ENCODE data around the gene MXD4.
A peak's percentile ranks its signal among the peaks of the same experiment; 100 is the strongest.

MXD4 gene, protein sequence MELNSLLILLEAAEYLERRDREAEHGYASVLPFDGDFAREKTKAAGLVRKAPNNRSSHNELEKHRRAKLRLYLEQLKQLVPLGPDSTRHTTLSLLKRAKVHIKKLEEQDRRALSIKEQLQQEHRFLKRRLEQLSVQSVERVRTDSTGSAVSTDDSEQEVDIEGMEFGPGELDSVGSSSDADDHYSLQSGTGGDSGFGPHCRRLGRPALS

DNA sequence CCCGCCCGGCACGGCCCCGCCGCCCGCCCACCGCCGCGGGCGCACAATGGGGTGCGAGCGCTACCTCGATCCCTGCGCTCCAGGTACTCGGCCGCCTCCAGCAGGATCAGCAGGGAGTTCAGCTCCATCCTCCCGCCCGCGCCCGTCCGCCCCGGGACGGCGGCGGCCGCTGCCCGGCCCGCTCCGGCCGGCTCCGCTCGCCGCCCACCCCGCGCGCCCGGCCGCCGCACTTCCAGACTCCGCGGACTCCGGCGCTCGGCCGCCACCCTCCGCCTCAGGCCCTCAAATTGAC lies at the start of gene MXD4:
MXD4 (minus strand) TSS at position 257 of the 292 bp plus-strand sequence; CDS start at position 128, 129 bp downstream.
- no peaks in the 10 kb centered on the region for H3K27me3 ChIP-seq (replicated peaks; ENCODE audit: control insufficient read depth, insufficient read depth, low read length)
- peak within 1 kb of the TSS; percentile 97 for H3K9ac ChIP-seq (ENCODE audit: low read length)
- peaks cover 4% of the 10 kb centered on the region for H3K36me3 ChIP-seq (ENCODE audit: control insufficient read depth, insufficient read depth, low read length, severe bottlenecking)
- DNase-seq (ENCODE audit: low read depth) = no peak
- H3K9me3 ChIP-seq (ENCODE audit: control insufficient read depth, low read length) = no peaks in the 10 kb centered on the region
- H3K4me1 ChIP-seq (ENCODE audit: control insufficient read depth, insufficient read depth, low read length) = peaks cover 47% of the 10 kb centered on the region
- H3K4me3 ChIP-seq (ENCODE audit: low read length) = peak within 1 kb of the TSS; percentile 88

DNA sequence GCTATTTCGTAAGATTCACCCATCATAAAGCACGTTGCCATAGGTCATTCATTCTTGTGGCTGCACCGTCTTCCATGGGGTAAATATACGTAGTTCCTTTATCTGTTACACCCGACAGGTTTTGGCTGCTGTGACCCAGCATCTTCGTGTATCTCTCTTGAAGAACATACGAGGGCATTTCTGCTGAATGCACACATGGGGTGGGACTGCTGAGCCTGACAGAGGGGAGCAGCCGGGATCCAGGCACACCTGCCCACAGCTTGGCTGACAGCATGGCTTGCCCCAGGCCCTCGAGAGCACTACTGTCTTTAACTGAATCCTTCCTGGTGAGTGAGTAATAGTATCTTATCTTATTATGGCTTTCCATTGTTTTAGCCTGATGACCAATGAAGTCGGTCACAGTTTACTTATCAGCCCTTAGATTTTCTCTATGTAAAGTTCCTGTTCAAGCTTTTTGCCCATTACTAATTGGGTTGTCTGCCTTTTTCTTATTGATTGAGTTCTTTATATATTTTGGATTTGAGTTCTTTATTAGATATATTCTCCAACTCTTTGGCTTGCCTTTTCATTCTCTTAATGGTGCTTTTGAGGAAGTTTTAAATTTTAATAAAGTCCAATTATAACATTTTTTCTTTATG lies 45.0 kb upstream of the MXD4 start:
- Histone ChIP-seq H3K27me3 (replicated peaks; ENCODE audit: control insufficient read depth, insufficient read depth, low read length) (no peaks in the 10 kb centered on the region), H3K9me3 (ENCODE audit: control insufficient read depth, low read length) (peaks cover 10% of the 10 kb centered on the region), H3K4me3 (ENCODE audit: low read length) (no peak overlapping the region), H3K9ac (ENCODE audit: low read length) (no peak overlapping the region), H3K4me1 (ENCODE audit: control insufficient read depth, insufficient read depth, low read length) (no peaks in the 10 kb centered on the region), H3K36me3 (ENCODE audit: control insufficient read depth, insufficient read depth, low read length, severe bottlenecking) (no peaks in the 10 kb centered on the region)
- no peak for DNase-seq (ENCODE audit: low read depth)

DNA sequence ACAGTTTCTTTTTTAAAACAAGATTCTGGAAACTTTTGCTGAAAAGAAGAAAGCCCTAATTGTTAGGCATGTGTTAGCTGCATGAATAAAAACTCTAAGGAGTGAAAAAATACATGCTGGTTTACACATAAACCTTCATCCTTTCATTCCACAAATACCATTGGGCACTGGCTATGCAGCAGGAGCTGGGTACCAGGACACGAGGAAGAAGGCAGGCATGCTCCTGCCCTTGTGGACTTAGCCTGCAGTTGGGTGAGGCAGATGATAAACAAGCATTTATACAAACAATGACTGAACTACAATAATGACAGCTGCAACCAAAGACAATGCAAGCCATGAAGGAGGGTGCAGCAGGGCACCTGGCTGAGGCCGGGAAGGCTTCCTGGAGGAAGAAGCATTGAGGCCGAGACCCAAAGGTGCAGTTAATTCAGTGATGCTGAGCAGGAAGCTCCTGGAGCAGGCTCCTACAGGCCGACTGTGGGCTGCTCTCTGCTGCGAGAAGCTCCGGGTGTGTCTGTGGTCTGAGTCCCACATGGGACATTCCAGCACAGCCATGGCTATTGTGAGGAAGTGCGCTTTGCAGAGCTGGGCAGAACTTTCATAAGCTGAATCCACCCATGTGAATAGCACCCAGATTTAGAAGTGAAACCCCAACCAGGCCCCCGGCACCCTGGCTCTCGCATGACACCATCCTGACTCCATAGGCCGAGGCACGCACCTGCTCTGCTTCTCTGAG lies 44.0 kb upstream of the MXD4 start:
- Histone ChIP-seq H3K4me3 (ENCODE audit: low read length) (no peak overlapping the region), H3K9ac (ENCODE audit: low read length) (no peak overlapping the region), H3K4me1 (ENCODE audit: control insufficient read depth, insufficient read depth, low read length) (no peaks in the 10 kb centered on the region), H3K27me3 (replicated peaks; ENCODE audit: control insufficient read depth, insufficient read depth, low read length) (no peaks in the 10 kb centered on the region), H3K36me3 (ENCODE audit: control insufficient read depth, insufficient read depth, low read length, severe bottlenecking) (no peaks in the 10 kb centered on the region), H3K9me3 (ENCODE audit: control insufficient read depth, low read length) (peaks cover 10% of the 10 kb centered on the region)
- DNase-seq (ENCODE audit: low read depth) = peak; percentile 9

DNA sequence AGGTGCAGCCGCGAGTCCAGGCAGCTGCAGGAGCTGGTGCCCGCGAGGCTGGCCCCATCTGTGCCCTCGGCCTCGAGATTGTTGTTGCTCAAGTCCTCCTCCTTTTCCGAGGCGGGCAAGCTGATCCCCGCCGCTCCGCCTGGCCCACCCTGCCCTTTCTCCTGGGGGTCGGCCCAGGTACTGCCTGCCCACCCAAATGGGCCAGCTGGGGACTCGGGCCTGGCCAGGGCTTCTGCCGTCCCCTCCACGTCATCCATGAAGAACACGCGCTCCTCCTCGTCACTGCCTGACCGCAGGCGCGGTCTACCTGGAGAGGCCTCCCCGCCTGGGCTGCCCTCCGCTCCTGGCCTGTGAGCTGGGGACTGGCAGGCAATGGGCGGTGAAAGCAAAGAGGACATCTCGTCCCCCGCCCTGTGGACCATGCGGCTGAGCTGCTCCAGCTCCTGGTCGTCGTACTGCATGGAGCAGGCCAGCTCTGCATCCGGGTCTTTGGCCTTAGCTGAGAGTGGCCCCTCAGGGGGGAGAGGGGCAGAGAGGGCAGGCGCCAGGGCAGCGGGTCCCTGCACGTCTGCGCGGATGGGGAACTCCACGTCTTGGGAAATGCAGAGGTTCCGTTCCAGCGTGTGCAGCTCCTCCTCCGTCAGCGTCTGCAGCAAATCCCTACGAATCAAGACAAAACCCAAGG lies 43.1 kb upstream of the MXD4 start:
- H3K9me3 ChIP-seq (ENCODE audit: control insufficient read depth, low read length) = peaks cover 10% of the 10 kb centered on the region
- DNase-seq (ENCODE audit: low read depth) = no peak

DNA sequence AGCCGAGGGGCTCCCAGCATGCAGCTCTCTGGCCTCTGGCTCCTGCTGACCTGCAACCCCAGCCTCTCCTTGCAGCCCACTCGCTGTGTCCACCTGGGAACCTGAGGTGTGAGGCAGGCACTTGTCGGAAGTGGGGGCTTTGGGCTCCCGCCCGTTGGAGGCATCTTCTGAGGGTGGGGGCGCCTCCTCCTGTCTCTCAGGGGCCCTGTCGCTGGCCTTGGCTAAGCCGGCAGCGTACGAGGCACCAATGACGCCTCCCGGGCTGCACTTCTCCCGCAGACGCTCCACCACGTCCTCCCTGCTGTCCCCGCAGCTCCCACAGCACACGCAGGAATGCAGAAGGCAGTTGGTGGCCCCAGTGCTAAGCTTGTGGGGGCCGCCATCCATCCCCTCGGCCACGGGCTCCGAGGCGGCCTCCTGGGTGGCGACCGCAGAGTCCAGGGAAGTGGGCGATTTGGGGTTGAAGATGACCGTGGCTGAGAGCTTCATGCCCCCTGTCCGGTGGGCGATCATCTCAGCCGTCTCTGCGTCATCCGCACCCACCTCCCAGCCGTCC lies 42.5 kb upstream of the MXD4 start:
- peaks cover 10% of the 10 kb centered on the region for H3K9me3 ChIP-seq (ENCODE audit: control insufficient read depth, low read length)
- DNase-seq (ENCODE audit: low read depth) = no peak
- no peak overlapping the region for H3K4me3 ChIP-seq (ENCODE audit: low read length)
- no peaks in the 10 kb centered on the region for H3K36me3 ChIP-seq (ENCODE audit: control insufficient read depth, insufficient read depth, low read length, severe bottlenecking)
- no peak overlapping the region for H3K9ac ChIP-seq (ENCODE audit: low read length)
- H3K27me3 ChIP-seq (replicated peaks; ENCODE audit: control insufficient read depth, insufficient read depth, low read length) = no peaks in the 10 kb centered on the region
- no peaks in the 10 kb centered on the region for H3K4me1 ChIP-seq (ENCODE audit: control insufficient read depth, insufficient read depth, low read length)

More for the DNA sequence above, 43.1 kb upstream of the MXD4 start:
- Histone ChIP-seq H3K9ac (ENCODE audit: low read length) (no peak overlapping the region), H3K4me1 (ENCODE audit: control insufficient read depth, insufficient read depth, low read length) (no peaks in the 10 kb centered on the region), H3K4me3 (ENCODE audit: low read length) (no peak overlapping the region), H3K27me3 (replicated peaks; ENCODE audit: control insufficient read depth, insufficient read depth, low read length) (no peaks in the 10 kb centered on the region), H3K36me3 (ENCODE audit: control insufficient read depth, insufficient read depth, low read length, severe bottlenecking) (no peaks in the 10 kb centered on the region)

DNA sequence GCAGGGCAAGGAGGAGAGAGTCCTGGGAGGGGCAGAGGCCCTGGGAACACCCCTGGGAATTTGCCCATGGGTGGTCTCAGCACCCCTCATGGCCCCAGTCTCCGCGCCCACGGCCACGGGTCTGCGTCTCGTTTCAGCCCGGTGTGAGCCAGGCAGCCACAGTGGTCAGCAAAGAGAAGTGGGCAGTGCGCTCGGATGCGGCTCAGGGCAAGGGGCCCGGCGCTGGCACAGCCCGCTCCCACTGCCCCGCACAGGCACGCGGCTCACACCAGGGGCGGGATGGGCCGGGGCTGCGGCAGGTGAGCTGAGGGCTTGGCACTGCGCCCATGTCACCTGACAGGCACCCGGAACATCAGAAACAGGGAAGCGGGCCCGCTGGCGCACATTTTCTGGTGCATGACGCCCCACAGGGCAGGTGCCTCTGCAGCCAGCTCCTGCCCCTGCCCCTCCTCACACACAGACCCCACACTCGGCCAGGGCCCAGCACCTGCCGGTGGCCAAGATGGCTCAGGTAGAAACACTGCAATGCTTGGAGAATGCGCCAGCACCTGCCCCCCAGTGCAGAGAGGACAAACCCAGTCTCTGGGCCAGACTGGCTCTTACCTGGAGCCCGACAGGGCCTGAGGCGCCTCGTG lies 41.9 kb upstream of the MXD4 start:
- no peak for DNase-seq (ENCODE audit: low read depth)
- Histone ChIP-seq H3K4me3 (ENCODE audit: low read length) (no peak overlapping the region), H3K4me1 (ENCODE audit: control insufficient read depth, insufficient read depth, low read length) (no peaks in the 10 kb centered on the region), H3K9ac (ENCODE audit: low read length) (no peak overlapping the region), H3K36me3 (ENCODE audit: control insufficient read depth, insufficient read depth, low read length, severe bottlenecking) (no peaks in the 10 kb centered on the region), H3K27me3 (replicated peaks; ENCODE audit: control insufficient read depth, insufficient read depth, low read length) (no peaks in the 10 kb centered on the region), H3K9me3 (ENCODE audit: control insufficient read depth, low read length) (peaks cover 10% of the 10 kb centered on the region)

DNA sequence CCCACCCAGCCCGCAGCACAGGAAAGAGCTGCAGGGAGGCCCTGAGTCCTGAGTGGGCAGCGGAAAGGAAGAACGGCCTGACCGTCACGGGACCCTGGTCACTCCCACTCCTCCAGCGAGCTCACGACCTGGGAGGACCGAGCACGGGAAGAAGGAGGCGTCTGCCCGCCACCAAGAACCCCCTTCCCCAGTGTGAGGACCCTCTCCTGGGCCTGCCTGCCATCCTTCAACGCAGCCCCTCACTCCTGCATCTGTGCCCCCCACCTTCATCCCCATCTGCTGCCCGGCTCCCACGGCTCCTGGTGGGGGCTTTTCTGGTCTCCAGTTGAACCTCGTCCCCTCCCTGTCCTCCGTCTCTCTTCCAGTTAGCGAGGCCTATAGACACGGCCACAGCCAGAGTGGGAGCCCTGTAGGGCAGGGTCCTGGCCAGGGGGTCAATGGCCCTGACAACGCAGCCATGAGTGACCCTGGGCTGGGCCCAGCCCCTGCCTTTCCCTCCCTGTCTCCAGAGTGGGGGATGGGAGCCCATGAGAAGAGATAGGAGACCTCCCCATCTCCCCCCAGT lies 41.3 kb upstream of the MXD4 start:
- Histone ChIP-seq H3K9ac (ENCODE audit: low read length) (no peak overlapping the region), H3K4me1 (ENCODE audit: control insufficient read depth, insufficient read depth, low read length) (no peaks in the 10 kb centered on the region), H3K9me3 (ENCODE audit: control insufficient read depth, low read length) (peaks cover 10% of the 10 kb centered on the region), H3K27me3 (replicated peaks; ENCODE audit: control insufficient read depth, insufficient read depth, low read length) (no peaks in the 10 kb centered on the region), H3K4me3 (ENCODE audit: low read length) (no peak overlapping the region), H3K36me3 (ENCODE audit: control insufficient read depth, insufficient read depth, low read length, severe bottlenecking) (no peaks in the 10 kb centered on the region)
- DNase-seq (ENCODE audit: low read depth) = no peak

DNA sequence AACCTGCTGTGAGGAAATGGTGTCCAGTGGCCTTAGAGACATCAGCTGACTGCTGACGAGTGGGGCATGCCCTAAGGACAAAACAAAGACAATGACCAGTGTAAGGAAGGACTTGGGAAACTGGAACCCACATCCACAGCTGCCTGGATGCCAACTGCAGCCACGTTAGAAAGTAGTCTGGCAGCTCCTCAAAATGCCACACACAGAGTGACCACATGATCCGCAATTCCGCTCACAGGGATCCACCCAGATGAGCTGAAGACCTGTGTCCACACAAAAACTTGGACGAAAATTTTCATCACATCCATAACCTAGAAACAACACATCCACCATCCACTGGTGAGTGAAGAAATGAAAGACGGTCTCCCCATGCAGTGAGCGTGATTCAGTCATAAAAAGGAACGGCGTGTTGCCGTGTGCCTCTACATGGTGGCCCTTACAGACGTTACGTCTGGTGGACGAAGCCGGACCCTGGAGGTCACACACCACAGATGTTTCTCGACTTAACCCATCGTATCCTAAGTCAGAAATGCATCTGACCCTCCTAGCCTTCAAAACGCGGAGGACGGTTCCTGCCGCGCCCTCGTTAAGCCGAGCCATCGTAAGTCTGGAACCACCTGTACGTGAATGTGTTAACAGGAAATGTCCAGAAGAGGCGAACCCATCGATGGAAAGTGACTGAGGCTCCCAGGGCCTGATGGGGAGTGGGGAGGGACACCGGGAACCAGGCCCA lies 40.6 kb upstream of the MXD4 start:
- Histone ChIP-seq H3K27me3 (replicated peaks; ENCODE audit: control insufficient read depth, insufficient read depth, low read length) (peaks cover 3% of the 10 kb centered on the region), H3K9me3 (ENCODE audit: control insufficient read depth, low read length) (peaks cover 10% of the 10 kb centered on the region), H3K36me3 (ENCODE audit: control insufficient read depth, insufficient read depth, low read length, severe bottlenecking) (no peaks in the 10 kb centered on the region), H3K9ac (ENCODE audit: low read length) (no peak overlapping the region), H3K4me1 (ENCODE audit: control insufficient read depth, insufficient read depth, low read length) (no peaks in the 10 kb centered on the region), H3K4me3 (ENCODE audit: low read length) (no peak overlapping the region)
- no peak for DNase-seq (ENCODE audit: low read depth)

DNA sequence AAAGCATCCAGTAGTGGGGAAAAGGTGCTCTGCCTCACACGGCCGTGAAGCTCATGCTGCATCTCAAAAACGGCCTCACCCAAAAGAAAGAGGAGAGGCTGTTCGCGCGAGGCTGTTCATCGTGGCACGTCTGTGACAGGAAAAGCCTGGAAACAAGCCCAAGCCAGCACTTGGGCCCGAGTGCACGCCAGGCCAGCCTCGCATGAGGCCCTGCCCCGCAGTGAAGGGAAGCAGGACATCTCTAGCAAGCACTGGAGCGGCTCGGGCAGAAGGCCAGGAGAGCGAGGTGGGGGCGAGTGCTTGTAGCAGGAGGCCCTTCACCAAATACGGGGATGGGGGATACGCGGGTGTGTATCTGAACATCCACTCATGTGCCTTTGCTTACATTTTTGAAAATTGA lies 39.9 kb upstream of the MXD4 start:
- Histone ChIP-seq H3K27me3 (replicated peaks; ENCODE audit: control insufficient read depth, insufficient read depth, low read length) (peaks cover 5% of the 10 kb centered on the region), H3K4me1 (ENCODE audit: control insufficient read depth, insufficient read depth, low read length) (no peaks in the 10 kb centered on the region), H3K4me3 (ENCODE audit: low read length) (no peak overlapping the region), H3K9me3 (ENCODE audit: control insufficient read depth, low read length) (peaks cover 7% of the 10 kb centered on the region), H3K36me3 (ENCODE audit: control insufficient read depth, insufficient read depth, low read length, severe bottlenecking) (no peaks in the 10 kb centered on the region), H3K9ac (ENCODE audit: low read length) (no peak overlapping the region)
- DNase-seq (ENCODE audit: low read depth) = no peak

DNA sequence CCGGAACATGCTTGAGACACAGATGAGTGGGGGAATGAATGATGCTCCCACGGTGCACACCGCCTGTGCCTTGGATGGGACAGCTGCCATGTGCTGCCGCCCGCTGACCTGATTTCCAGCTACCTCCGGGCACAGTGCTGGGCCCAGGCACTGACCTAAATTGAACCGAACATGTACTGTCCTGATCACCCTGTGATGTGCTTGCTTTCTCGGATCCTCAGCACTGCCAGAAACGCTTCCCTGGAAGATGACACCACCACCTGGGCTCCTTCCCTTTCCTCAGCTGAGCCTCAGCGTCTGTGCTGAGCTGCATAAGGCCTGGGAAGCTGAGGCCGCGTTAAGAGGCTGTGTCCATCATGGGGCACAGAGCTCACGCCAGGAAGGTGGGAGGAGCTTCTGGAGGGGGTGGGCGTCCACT lies 39.3 kb upstream of the MXD4 start:
- no peaks in the 10 kb centered on the region for H3K36me3 ChIP-seq (ENCODE audit: control insufficient read depth, insufficient read depth, low read length, severe bottlenecking)
- DNase-seq (ENCODE audit: low read depth) = no peak
- H3K27me3 ChIP-seq (replicated peaks; ENCODE audit: control insufficient read depth, insufficient read depth, low read length) = peaks cover 5% of the 10 kb centered on the region
- H3K9ac ChIP-seq (ENCODE audit: low read length) = no peak overlapping the region
- peaks cover 7% of the 10 kb centered on the region for H3K9me3 ChIP-seq (ENCODE audit: control insufficient read depth, low read length)
- H3K4me3 ChIP-seq (ENCODE audit: low read length) = no peak overlapping the region
- H3K4me1 ChIP-seq (ENCODE audit: control insufficient read depth, insufficient read depth, low read length) = no peaks in the 10 kb centered on the region

All from adipocyte (in vitro differentiated cells).